T-cell (primary cell): Measurements from ENCODE around the gene LRRFIP1. TPM values are rescaled to one million over a fixed set of nuclear protein-coding genes. Genes with fewer than 3 reads are reported as not detected.

Experiments used
- ATAC-seq, 4 experiments: fragments of 200-7000 bp in 3 of 4; fragments of 150-1000 bp in 1 of 4; cut with Tn5 transposase; replicated peaks in 1 of 4; 1 replicate in 3 of 4; 2 replicates in 1 of 4; pipeline ENCODE4 v1.10.0; 2021; ENCODE audit warnings: moderate library complexity in 3 of 4, mild to moderate bottlenecking in 2 of 4, moderate number of reproducible peaks in 1 of 4
- CTCF ChIA-PET, 2 donors: fragments of 300-600 bp; sonication (Branson Sonifier 250); formaldehyde crosslinking; loops; one replicate each; lab custom pipeline; 2022; ENCODE audit warnings: antibody characterized with exemption in 2 of 2; lab: Charles Lee
- POLR2A ChIA-PET, 2 donors: fragments of 300-600 bp; sonication (Branson Sonifier 250); formaldehyde crosslinking; loops; one replicate each; lab custom pipeline; 2022; ENCODE audit warnings: antibody characterized with exemption in 2 of 2; lab: Charles Lee
- DNase-seq, 35 experiments: peaks; one replicate each; pipeline versions ENCODE4 v3.0.0 to v3.0.0-alpha.2; 2013 to 2023
- H3K27ac ChIP-seq: one replicate; pipeline ENCODE4 v1.5.1; 2013; ENCODE audit warnings: low read length
- H3K27me3 ChIP-seq, 2 experiments: replicated peaks in 1 of 2; 1 replicate in 1 of 2; 2 replicates in 1 of 2; pipeline versions ENCODE4 v1.6.1 to v1.7.0; 2013; ENCODE audit warnings: low read length in 1 of 2, mixed read lengths in 1 of 2; ENCODE audit not compliant: control insufficient read depth in 2 of 2, insufficient read depth in 2 of 2; ENCODE audit errors: extremely low read depth in 1 of 2
- H3K36me3 ChIP-seq, 2 donors: 1 replicate in 1 of 2; 2 replicates in 1 of 2; pipeline versions ENCODE4 v1.6.1 to v1.7.0; 2013; ENCODE audit warnings: low read length in 1 of 2; ENCODE audit not compliant: control insufficient read depth in 2 of 2, insufficient read depth in 1 of 2; ENCODE audit errors: extremely low read depth in 1 of 2
- H3K4me1 ChIP-seq, 2 experiments: 1 replicate in 1 of 2; 2 replicates in 1 of 2; pipeline versions ENCODE4 v1.6.1 to v1.7.0; 2013; ENCODE audit warnings: low read length in 2 of 2, mixed read lengths in 1 of 2; ENCODE audit not compliant: insufficient read depth in 2 of 2, control insufficient read depth in 1 of 2; ENCODE audit errors: extremely low read depth in 1 of 2
- H3K4me3 ChIP-seq, 2 donors: 1 replicate in 1 of 2; 2 replicates in 1 of 2; pipeline versions ENCODE4 v1.5.1 to v1.7.0; 2013; ENCODE audit warnings: mild to moderate bottlenecking in 2 of 2, low read length in 1 of 2, moderate library complexity in 1 of 2; ENCODE audit not compliant: control insufficient read depth in 1 of 2; ENCODE audit errors: extremely low read depth in 1 of 2
- H3K9me3 ChIP-seq: 2 replicates; pipeline ENCODE4 v1.7.0; 2013
- H3K27ac Mint-ChIP-seq, 2 donors: one replicate each; pipeline ENCODE4 v1.8.0; 2020 to 2021; ENCODE audit warnings: mild to moderate bottlenecking in 2 of 2, mixed read lengths in 2 of 2
- H3K27me3 Mint-ChIP-seq, 2 donors: one replicate each; pipeline ENCODE4 v1.8.0; 2021 to 2022; ENCODE audit warnings: mixed read lengths in 2 of 2
- H3K36me3 Mint-ChIP-seq: one replicate; pipeline ENCODE4 v1.8.0; 2021; ENCODE audit warnings: mixed read lengths
- H3K4me1 Mint-ChIP-seq, 3 donors: one replicate each; pipeline ENCODE4 v1.8.0; 2020 to 2022; ENCODE audit warnings: mixed read lengths in 3 of 3, mild to moderate bottlenecking in 1 of 3
- H3K4me3 Mint-ChIP-seq, 3 donors: one replicate each; pipeline ENCODE4 v1.8.0; 2020 to 2022; ENCODE audit warnings: mild to moderate bottlenecking in 3 of 3, mixed read lengths in 3 of 3, moderate library complexity in 3 of 3
- H3K9me3 Mint-ChIP-seq, 3 donors: one replicate each; pipeline ENCODE4 v1.8.0; 2020 to 2022; ENCODE audit warnings: mixed read lengths in 3 of 3
- WGBS: methylation state at CpG from one replicate; pipeline ENCODE4 v1.1.5; 2013; ENCODE audit warnings: missing lambda C conversion rate; ENCODE audit not compliant: insufficient coverage; 5-methylcytosine and 5-hydroxymethylcytosine counted together
- total RNA-seq, 35 experiments: library from RNA in 6 of 35; stranded (reverse) in 6 of 35; fragments of 120-200 nt in 1 of 35; gene quantifications; one replicate each; pipeline versions ENCODE4 v1.2.1 to v1.2.4 and lab custom pipeline; 2013 to 2026

Gene LRRFIP1
- total RNA-seq, 5 donors from 2014 or later (not counting 1 experiment from before 2014, with no cell fraction given), result 105 to 170 (median 128) TPM

DNA sequence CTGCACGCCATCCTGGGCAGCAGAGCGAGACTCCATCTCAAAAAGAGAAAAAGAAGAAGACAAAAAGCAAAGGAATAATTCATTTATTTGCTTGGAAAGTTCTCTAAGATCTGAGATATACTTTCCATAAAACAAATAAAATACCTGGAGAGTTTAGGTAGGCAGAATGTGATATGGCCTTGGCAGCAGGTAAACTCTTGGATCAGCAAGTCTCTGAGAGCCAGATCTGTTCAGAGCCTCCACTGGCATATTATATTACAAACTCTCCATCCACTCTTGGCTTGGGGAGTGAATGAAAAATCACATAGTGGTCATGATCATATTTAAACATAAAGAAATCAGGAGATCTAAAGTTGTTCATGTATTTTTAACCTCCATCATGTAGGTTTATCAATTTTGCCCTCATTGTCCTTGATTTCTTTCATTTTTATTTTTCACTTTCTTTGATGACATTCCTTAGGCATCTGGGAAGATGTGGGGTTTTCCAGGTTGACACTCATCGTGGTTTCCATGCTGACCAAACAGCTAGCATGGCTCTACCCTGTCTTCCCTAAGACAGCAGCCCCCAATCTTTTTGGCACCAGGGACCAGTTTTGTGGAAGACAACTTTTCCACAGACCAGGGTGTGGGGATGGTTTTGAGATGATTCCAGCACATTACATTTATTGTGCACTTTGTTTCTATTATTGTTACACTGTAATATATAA, 10.2 kb downstream of the LRRFIP1 start:
- H3K9me3 ChIP-seq, result no peaks in the 10 kb centered on the region
- no peak for DNase-seq
- peaks cover 0 to 3% of the 10 kb centered on the region in 2 experiments for H3K4me1 ChIP-seq
- ATAC-seq, result no peak
- H3K27me3 ChIP-seq, result peaks cover 0 to 15% of the 10 kb centered on the region in 2 experiments
- Mint-ChIP-seq H3K36me3 (peaks cover 8% of the 10 kb centered on the region), H3K4me1 (peaks cover 6 to 8% (median 7%) of the 10 kb centered on the region in 3 donors), H3K9me3 (peaks cover 7 to 8% (median 8%) of the 10 kb centered on the region in 3 donors), H3K27me3 (peaks cover 7 to 13% of the 10 kb centered on the region in 2 donors), H3K27ac (no peak overlapping the region), H3K4me3 (no peak overlapping the region)
- no peak overlapping the region for H3K4me3 ChIP-seq
- CTCF ChIA-PET, result no interaction called here
- WGBS, result no CpG with 5 or more reads among the region's 3 CpGs
- no peak overlapping the region for H3K27ac ChIP-seq
- POLR2A ChIA-PET, result no interaction called here
- H3K36me3 ChIP-seq, result no peaks in the 10 kb centered on the region

DNA sequence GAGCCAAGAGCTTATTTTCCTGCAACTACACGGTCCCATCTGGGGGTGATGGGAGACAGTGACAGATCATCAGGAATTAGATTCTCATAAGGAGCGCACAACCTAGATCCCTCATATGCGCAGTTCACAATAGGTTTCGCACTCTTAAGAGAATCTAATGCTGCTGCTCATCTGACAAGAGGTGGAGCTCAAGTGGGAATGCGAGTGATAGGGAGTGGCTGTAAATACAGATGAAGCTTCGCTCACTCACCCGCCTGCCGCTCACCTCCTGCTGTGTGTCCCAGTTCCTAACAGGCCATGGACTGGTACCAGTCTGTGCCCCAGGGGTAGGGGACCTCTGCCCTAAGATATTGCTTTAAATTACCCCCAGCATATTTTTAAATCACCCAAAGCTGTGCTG, 10.8 kb downstream of the LRRFIP1 start:
- Histone ChIP-seq H3K27me3 (peaks cover 0 to 9% of the 10 kb centered on the region in 2 experiments), H3K4me1 (peaks cover 0 to 3% of the 10 kb centered on the region in 2 experiments), H3K27ac (no peak overlapping the region), H3K9me3 (no peaks in the 10 kb centered on the region), H3K4me3 (no peak overlapping the region), H3K36me3 (no peaks in the 10 kb centered on the region)
- POLR2A ChIA-PET, result no interaction called here
- Mint-ChIP-seq H3K27ac (no peak overlapping the region), H3K36me3 (peaks cover 8% of the 10 kb centered on the region), H3K9me3 (peaks cover 7 to 8% (median 8%) of the 10 kb centered on the region in 3 donors), H3K4me1 (peaks cover 6 to 8% (median 7%) of the 10 kb centered on the region in 3 donors), H3K4me3 (no peak overlapping the region), H3K27me3 (peaks cover 4 to 9% of the 10 kb centered on the region in 2 donors)
- CTCF ChIA-PET, result interaction anchor here in 1 of 2 donors (0.6 kb wide), 1 partner anchor 1039 kb away, joined by 3 read pairs; no protein-coding TSS in a partner anchor
- 100% methylated on average over 1 of the region's 8 CpGs for WGBS
- no peak for DNase-seq
- ATAC-seq, result no peak

DNA sequence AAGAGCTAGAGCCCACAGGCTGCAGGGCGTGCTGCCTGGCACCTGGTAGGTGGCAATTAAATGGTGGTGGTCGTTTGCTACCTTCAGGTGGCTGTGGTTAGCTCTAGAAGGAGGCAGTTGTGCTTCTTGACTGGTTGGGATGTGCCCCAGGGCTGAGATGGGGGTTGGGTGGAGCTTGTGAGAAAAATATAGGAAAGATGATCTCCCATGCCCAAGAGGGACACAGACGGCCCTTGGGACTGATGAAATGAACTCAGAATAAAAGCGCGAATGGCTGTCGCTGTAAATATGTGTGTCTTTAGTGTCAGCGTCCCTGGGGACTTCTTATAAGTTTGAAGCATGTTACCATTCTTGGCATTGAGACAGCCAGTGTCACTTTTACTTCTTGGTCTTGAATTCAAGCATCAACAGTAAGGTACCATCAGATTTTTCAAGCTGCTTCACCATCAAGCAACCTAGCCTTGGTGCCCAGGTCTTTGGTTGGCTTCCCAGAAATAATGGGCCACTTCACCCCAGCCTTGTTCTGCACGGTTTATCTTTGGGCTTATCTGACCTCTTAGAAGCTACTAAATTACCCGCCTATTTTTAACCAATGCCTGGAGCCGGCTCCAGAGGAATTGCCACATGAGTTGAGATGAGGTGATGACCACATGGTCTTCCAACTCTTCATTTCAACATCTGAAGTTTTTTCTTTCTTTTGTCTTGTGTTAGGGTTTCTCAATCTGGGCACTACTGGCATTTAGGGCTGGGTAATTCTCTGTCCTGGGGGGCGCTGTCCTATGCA, 11.9 kb downstream of the LRRFIP1 start:
- ATAC-seq (no peak), DNase-seq (no peak)
- Histone ChIP-seq H3K36me3 (no peaks in the 10 kb centered on the region), H3K4me3 (no peak overlapping the region), H3K27me3 (peaks cover 0 to 4% of the 10 kb centered on the region in 2 experiments), H3K27ac (no peak overlapping the region), H3K9me3 (no peaks in the 10 kb centered on the region), H3K4me1 (peaks cover 0 to 3% of the 10 kb centered on the region in 2 experiments)
- Mint-ChIP-seq H3K27ac (no peak overlapping the region), H3K4me3 (no peak overlapping the region), H3K36me3 (peaks cover 8% of the 10 kb centered on the region), H3K27me3 (peaks cover 4 to 7% of the 10 kb centered on the region in 2 donors), H3K4me1 (peaks cover 6 to 8% (median 7%) of the 10 kb centered on the region in 3 donors), H3K9me3 (peaks cover 7 to 8% (median 8%) of the 10 kb centered on the region in 3 donors)
- ChIA-PET POLR2A (no interaction called here), CTCF (interaction anchor here in 1 of 2 donors (1.3 kb wide), 1 partner anchor 106 kb away, joined by 4 read pairs; no protein-coding TSS in a partner anchor)
- WGBS, result 86% methylated on average over 1 of the region's 11 CpGs

DNA sequence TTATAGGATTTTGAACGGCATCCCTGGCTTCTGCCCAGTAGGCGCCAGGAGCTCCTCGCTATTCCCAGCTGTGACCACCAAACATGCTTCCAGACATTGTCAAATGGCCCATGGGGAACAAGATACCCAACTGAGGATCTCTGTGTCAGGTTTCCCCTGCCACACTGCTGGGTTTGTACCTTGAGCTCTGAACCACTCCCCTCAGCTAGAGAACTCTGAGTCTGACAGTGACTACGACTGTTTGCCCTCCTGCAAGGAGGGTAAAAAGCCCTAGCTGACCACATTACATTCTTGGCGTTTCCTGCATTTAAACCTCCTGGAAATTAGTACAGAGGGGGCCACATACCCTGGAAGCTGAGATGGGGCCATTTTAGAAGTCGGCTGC, 12.4 kb downstream of the LRRFIP1 start:
- Histone ChIP-seq H3K4me3 (no peak overlapping the region), H3K27me3 (peaks cover 0 to 4% of the 10 kb centered on the region in 2 experiments), H3K27ac (no peak overlapping the region), H3K36me3 (no peaks in the 10 kb centered on the region), H3K9me3 (no peaks in the 10 kb centered on the region), H3K4me1 (peaks cover 0 to 3% of the 10 kb centered on the region in 2 experiments)
- Mint-ChIP-seq H3K4me3 (no peak overlapping the region), H3K27me3 (peaks cover 4 to 7% of the 10 kb centered on the region in 2 donors), H3K9me3 (peaks cover 2 to 7% (median 3%) of the 10 kb centered on the region in 3 donors), H3K27ac (no peak overlapping the region), H3K4me1 (peaks cover 6 to 8% (median 7%) of the 10 kb centered on the region in 3 donors), H3K36me3 (peaks cover 5% of the 10 kb centered on the region)
- ATAC-seq (no peak), DNase-seq (no peak)
- CTCF ChIA-PET, result interaction anchor here in 1 of 2 donors (0.5 to 1.3 kb wide), 2 partner anchors 15 to 106 kb away, joined by 4 to 8 read pairs; no protein-coding TSS in a partner anchor
- POLR2A ChIA-PET, result no interaction called here
- 84% methylated on average over 3 of the region's 6 CpGs for WGBS

DNA sequence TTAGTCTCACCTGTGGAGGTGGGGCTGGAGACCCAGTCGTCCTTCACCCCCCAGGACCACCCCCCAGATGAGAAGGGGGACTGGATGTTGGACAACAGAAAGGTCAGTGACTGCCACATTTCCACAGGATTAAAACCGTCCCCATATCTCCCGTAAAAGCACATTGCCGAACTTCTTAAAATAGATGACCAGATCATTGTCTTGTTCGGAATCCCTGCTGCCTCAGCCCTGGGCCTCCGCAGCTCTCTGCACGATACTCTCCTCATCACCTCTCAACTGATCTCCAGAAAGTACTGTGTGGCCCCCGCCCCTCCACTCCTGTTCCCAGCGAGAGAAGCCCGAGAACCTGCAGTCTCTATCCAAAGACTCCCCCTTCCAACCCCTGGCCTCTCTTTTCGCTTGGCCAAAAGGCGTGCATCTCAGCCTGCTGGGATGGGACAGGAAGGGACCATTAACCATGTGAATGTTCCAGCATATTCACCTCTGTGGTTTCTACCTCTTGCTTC, 13.2 kb downstream of the LRRFIP1 start:
- ChIA-PET CTCF (interaction anchor here in 1 of 2 donors (0.5 to 0.6 kb wide), 2 partner anchors 14 to 23 kb away, joined by 5 to 8 read pairs; no protein-coding TSS in a partner anchor), POLR2A (no interaction called here)
- peaks cover 0 to 5% (median 0%) of the 10 kb centered on the region in 3 donors for H3K9me3 Mint-ChIP-seq
- Histone ChIP-seq H3K27me3 (peaks cover 0 to 8% of the 10 kb centered on the region in 2 experiments), H3K4me3 (no peak overlapping the region), H3K4me1 (peaks cover 0 to 3% of the 10 kb centered on the region in 2 experiments), H3K9me3 (no peaks in the 10 kb centered on the region), H3K36me3 (no peaks in the 10 kb centered on the region), H3K27ac (no peak overlapping the region)
- no peak for ATAC-seq
- H3K27ac Mint-ChIP-seq, result no peak overlapping the region
- WGBS, result 97% methylated on average over 8 of the region's 12 CpGs
- no peak overlapping the region for H3K4me3 Mint-ChIP-seq
- H3K4me1 Mint-ChIP-seq, result peaks cover 6 to 8% (median 7%) of the 10 kb centered on the region in 3 donors
- DNase-seq, result no peak
- peaks cover 3% of the 10 kb centered on the region for H3K36me3 Mint-ChIP-seq
- H3K27me3 Mint-ChIP-seq, result peaks cover 4 to 8% of the 10 kb centered on the region in 2 donors
